ENCODE measurements around the gene URB2.
"Not testable (repeated sequence)": the region's sequence is repeated elsewhere in the genome, so short reads cannot be mapped to it uniquely, and the experiment has no call there.

Gene URB2

DNA sequence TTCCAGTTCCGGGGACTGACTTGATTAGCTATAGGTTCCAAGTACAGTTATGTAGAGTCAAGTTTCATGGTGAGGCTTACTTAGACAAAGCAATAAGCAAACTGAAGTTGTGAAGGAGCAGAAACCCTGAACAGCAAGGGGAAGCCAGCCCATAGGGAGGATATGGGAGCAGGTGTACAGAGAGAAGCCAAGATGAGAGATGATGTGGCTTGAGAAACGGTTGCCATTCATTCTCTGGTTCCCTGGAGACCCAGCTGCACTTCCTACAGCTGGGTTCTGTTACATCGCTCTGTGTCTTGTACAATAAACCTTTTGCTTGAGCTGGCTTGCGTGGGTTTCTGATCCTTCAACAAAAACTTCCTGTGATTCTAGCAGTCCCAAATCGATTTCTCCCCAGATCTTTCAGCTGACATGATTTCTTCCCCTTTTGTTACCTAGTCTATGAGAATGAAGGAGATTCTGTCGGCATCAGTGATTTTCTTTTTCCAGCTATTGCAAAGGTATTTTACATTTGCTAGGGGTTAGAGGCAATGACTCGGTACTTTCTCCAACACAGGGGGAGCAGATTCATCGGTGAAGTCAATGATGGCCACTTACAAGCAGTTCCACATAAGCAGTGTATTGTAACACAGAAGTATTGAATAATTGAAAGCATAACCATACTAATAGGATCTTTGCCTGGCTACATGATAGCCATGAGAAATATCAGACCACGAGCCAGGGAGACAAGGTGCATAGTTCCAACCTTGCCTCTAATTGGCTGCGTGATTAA, 67.3 kb downstream of the URB2 start:
- peak in 2 of 3 experiments; percentile 26 to 31 for DNase-seq

GRCh38 chr1:229694053-229694693, 68.1 kb downstream of the URB2 start:
- DNase-seq, result peak; percentile 51 to 96 (median 87)

DNA sequence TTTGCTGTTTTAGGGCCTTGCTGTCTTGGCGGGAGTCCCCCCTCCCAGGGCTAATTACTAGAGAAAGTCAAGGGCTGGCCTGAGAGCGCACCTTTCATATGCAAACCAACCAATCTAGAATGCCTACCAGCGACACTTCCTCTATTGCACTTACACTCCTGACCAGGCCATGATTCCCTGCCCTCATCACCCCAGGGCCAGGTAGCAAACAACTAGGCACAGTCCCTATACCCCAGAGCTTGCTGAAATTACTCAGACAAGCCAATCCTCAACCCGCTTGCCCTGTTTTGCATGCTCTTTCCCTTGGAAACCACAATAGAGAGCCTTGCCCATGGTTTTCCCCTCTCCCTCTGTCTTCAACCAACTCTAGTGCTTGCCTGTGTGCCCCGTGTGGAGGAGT, 70.3 kb downstream of the URB2 start:
- DNase-seq, result peak in 1 of 3 experiments; percentile 13

- no peak for DNase-seq
Observed at GRCh38 chr1:229699613-229700267, 73.7 kb downstream of the URB2 start.

DNA sequence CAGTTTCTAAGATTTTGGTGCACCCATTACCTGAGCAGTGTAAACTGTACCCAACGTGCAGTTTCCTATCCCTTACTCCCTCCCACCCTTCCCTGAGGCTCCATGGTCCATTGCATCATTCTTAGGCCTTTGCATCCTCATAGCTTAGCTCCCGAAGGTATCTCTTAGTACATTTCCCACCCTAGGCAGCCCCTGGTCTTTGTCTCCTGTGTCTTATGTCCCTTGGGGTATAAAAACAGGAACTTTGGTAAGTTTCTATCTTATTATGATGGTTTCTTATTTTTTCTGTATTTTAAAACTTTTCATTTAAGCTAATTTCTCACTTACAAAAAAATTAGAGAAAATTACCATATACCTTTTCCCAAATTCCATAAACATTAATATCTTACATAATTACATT, 78.1 kb downstream of the URB2 start:
- no peak for DNase-seq

DNA sequence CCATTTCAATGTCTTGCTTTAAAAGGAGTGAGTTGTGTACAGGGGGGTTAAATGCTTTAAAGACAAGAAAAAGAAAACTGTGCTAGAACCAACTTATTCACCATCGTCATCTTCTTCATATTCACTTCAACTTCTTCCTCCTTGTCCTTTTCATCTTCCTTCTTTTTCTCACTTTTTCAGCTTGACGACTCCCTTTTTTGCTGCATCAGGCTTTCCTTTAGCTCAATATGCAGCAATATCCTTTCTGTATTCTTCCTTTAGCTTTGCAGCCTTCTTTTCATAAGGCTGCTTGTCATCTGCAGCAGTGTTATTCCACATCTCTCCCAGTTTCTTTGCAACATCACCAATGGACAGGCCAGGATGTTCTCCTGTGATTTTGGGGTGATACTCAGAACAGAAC, 79.1 kb downstream of the URB2 start:
- not testable (repeated sequence) for DNase-seq

DNA sequence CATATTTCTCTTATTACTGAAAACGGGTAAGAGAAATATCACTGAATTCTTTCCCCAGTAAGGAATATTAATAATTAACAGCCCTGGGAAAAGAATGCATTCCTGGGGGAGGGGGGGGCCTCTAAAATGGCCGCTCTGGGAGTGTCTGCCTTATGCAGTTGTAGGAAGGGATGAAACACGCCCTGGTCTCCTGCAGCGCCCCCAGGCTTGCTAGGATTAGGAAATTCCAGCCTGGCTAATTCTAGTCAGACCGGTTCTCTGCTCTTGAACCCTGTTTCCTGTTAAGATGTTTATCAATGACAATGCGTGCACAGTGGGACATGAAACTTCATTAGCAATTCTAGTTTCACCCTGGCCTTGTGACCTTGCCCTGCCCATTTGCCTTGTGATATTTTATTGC, 81.1 kb downstream of the URB2 start:
- not testable (repeated sequence) for DNase-seq

DNA sequence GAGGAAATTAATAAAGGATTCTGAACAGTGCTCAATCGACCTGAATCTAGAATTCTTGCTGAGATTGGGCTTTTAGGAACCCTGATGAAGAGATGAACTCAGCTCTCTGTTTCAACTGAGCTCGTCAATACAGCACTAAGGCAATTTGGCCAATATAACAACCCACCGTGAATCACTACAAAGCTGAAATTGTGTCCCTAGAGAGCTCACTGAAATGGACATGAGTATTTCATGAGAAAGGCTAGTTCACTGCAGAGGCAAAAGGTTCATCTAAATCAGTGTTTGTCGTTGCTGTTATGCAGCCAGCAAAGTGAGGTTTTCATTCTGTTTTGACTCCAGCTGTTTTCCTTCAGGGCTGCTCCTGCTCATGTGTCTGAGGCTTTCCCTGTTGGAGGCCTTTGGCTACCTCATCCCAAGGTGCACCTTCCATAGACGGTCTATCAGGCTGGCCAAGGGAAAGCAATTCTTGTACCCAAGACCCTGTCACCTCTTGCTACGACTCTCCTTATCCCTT, 83.5 kb downstream of the URB2 start:
- no peak for DNase-seq
